ENCODE data around the gene RUNX2.

DNA sequence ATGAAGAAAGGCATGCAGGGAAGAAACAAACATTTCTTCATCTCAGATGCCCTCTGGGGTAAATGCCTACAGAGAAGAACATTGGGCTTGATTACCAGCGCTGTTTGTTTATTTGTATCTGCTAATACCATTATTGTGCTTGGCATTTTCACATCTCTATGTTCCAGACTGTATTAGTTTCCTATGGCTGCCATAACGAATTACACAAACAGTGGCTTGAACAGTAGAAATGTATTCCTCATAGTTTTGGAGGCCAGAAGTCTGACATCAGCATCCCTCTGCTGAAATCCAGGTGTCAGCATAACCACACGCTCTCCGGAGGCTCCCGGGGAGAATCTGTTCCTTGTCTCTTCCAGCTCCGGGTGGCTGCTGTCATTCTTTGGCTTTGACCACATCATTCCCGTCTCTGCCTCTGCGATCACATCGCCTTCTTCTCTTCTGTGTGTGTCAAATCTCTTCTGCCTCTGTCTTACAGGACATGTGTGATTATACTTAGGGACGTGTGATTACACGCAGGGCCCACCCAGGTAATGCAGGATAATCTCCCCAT, 291.2 kb downstream of the RUNX2 start:
- TF ChIP-seq SNAI2 (CRISPR knock-in tag; IDR thresholded peaks at IDR 0.05) (no peak), GLIS3 (CRISPR knock-in tag; IDR thresholded peaks at IDR 0.05) (no peak), ESRRG (CRISPR knock-in tag; IDR thresholded peaks at IDR 0.05) (no peak), OSR1 (CRISPR knock-in tag; IDR thresholded peaks at IDR 0.05) (no peak), ZC3H10 (CRISPR knock-in tag; IDR thresholded peaks at IDR 0.05) (no peak)
- TF ChIP-seq, protein P1, sequence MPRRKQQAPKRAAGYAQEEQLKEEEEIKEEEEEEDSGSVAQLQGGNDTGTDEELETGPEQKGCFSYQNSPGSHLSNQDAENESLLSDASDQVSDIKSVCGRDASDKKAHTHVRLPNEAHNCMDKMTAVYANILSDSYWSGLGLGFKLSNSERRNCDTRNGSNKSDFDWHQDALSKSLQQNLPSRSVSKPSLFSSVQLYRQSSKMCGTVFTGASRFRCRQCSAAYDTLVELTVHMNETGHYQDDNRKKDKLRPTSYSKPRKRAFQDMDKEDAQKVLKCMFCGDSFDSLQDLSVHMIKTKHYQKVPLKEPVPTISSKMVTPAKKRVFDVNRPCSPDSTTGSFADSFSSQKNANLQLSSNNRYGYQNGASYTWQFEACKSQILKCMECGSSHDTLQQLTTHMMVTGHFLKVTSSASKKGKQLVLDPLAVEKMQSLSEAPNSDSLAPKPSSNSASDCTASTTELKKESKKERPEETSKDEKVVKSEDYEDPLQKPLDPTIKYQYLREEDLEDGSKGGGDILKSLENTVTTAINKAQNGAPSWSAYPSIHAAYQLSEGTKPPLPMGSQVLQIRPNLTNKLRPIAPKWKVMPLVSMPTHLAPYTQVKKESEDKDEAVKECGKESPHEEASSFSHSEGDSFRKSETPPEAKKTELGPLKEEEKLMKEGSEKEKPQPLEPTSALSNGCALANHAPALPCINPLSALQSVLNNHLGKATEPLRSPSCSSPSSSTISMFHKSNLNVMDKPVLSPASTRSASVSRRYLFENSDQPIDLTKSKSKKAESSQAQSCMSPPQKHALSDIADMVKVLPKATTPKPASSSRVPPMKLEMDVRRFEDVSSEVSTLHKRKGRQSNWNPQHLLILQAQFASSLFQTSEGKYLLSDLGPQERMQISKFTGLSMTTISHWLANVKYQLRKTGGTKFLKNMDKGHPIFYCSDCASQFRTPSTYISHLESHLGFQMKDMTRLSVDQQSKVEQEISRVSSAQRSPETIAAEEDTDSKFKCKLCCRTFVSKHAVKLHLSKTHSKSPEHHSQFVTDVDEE (CRISPR knock-in tag; IDR thresholded peaks at IDR 0.05), result no peak
- TF ChIP-seq, protein P2, sequence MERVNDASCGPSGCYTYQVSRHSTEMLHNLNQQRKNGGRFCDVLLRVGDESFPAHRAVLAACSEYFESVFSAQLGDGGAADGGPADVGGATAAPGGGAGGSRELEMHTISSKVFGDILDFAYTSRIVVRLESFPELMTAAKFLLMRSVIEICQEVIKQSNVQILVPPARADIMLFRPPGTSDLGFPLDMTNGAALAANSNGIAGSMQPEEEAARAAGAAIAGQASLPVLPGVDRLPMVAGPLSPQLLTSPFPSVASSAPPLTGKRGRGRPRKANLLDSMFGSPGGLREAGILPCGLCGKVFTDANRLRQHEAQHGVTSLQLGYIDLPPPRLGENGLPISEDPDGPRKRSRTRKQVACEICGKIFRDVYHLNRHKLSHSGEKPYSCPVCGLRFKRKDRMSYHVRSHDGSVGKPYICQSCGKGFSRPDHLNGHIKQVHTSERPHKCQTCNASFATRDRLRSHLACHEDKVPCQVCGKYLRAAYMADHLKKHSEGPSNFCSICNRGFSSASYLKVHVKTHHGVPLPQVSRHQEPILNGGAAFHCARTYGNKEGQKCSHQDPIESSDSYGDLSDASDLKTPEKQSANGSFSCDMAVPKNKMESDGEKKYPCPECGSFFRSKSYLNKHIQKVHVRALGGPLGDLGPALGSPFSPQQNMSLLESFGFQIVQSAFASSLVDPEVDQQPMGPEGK (CRISPR knock-in tag; IDR thresholded peaks at IDR 0.05; ENCODE audit: borderline replicate concordance), result no peak
